Pulmonary artery endothelial cell (primary cell): ENCODE results near the gene DEAF1. TPM values are rescaled to one million over a fixed set of nuclear protein-coding genes. Genes with fewer than 3 reads are reported as not detected.

Source experiments
- DNase-seq: peaks from one replicate; pipeline ENCODE4 v3.0.0-alpha.2; 2011; ENCODE audit warnings: low read depth, low spot score
- total RNA-seq: library from RNA; depleted of rRNA; stranded (reverse); fragments of >200 nt; gene quantifications from 2 replicates; pipeline ENCODE4 v1.2.3, GENCODE V29; 2014

DEAF1 gene
- total RNA-seq, 1 donor from 2014 or later = 66.1 TPM

GRCh38 chr11:613369-613968 is 81.6 kb downstream of the DEAF1 start:
- DNase-seq = peak; percentile 30

- DNase-seq = no peak
These were observed 82.1 kb downstream of the DEAF1 start for GRCh38 chr11:612961-613300.

- DNase-seq = no peak
These were observed 82.6 kb downstream of the DEAF1 start for GRCh38 chr11:612201-612960.

- no peak for DNase-seq
These were observed 83.7 kb downstream of the DEAF1 start for GRCh38 chr11:611001-611996.

GRCh38 chr11:610146-610801 is 84.7 kb downstream of the DEAF1 start:
- DNase-seq = no peak

- DNase-seq = no peak
These were observed 85.6 kb downstream of the DEAF1 start for GRCh38 chr11:609341-609811.

GRCh38 chr11:608791-609251 is 86.2 kb downstream of the DEAF1 start:
- no peak for DNase-seq

- no peak for DNase-seq
These were observed 86.9 kb downstream of the DEAF1 start for GRCh38 chr11:607971-608659.

- no peak for DNase-seq
These were observed 87.8 kb downstream of the DEAF1 start for GRCh38 chr11:607020-607780.

- no peak for DNase-seq
These were observed 88.8 kb downstream of the DEAF1 start for GRCh38 chr11:606245-606644.

GRCh38 chr11:605286-606129 is 89.5 kb downstream of the DEAF1 start:
- no peak for DNase-seq

GRCh38 chr11:603154-603553 is 91.9 kb downstream of the DEAF1 start:
- DNase-seq = no peak

GRCh38 chr11:601573-602245 is 93.3 kb downstream of the DEAF1 start:
- no peak for DNase-seq

GRCh38 chr11:598005-598680 is 96.9 kb downstream of the DEAF1 start:
- DNase-seq = no peak

- no peak for DNase-seq
These were observed 97.8 kb downstream of the DEAF1 start for GRCh38 chr11:597166-597725.

- DNase-seq = no peak
These were observed 98.6 kb downstream of the DEAF1 start for GRCh38 chr11:596374-596773.

GRCh38 chr11:595400-595799 is 99.6 kb downstream of the DEAF1 start:
- DNase-seq = no peak
